ENCODE results near the gene SLC1A3.
A peak's percentile ranks its signal among the peaks of the same experiment; 100 is the strongest.

The SLC1A3 gene

DNA sequence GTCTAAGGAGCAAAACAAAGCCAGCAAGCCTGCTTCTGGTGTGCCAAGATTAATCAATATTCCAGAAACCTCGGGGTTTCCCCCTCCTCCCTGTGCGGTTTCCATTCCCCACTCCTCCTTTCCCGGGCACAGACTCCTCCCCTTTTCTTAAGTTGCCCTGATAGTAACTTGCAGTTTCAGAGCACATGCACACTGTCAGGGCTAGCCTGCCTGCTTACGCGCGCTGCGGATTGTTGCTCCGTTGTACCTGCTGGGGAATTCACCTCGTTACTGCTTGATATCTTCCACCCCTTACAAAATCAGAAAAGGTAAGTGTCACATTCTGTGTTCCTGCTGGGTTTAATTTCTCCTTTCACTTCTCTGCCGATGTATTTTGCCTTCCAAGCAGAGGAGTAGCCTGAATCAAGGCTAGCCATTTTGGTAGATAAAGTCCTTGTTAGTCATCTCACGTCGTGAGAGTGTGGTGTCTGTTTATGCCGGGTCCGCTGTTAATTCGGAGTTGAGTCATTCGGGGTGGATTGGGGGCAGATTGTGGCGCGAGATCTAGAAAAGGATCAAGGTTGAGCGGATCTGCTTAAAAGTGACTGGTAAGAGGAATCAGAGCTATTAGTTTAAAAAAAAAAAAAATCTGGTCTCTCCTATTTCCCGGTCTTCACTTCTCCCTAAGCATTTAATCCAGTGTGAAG lies at the start of gene SLC1A3:
Gene SLC1A3, plus strand, starts transcription at position 179 of the 686 bp plus-strand sequence. CDS start 1,818 bp downstream, outside the sequence.
- peak within 1 kb of the TSS; percentile 83 to 89 (median 87) for H3K4me3 Mint-ChIP-seq
- H3K4me1 Mint-ChIP-seq: peaks cover 26% of the 10 kb centered on the region
- peaks cover 10% of the 10 kb centered on the region for H3K27me3 Mint-ChIP-seq (ENCODE audit: low read depth)
- H3K9me3 Mint-ChIP-seq: no peaks in the 10 kb centered on the region
- H3K27ac Mint-ChIP-seq: peak within 1 kb of the TSS; percentile 34 to 80 (median 52)
- TF ChIP-seq, protein P1, sequence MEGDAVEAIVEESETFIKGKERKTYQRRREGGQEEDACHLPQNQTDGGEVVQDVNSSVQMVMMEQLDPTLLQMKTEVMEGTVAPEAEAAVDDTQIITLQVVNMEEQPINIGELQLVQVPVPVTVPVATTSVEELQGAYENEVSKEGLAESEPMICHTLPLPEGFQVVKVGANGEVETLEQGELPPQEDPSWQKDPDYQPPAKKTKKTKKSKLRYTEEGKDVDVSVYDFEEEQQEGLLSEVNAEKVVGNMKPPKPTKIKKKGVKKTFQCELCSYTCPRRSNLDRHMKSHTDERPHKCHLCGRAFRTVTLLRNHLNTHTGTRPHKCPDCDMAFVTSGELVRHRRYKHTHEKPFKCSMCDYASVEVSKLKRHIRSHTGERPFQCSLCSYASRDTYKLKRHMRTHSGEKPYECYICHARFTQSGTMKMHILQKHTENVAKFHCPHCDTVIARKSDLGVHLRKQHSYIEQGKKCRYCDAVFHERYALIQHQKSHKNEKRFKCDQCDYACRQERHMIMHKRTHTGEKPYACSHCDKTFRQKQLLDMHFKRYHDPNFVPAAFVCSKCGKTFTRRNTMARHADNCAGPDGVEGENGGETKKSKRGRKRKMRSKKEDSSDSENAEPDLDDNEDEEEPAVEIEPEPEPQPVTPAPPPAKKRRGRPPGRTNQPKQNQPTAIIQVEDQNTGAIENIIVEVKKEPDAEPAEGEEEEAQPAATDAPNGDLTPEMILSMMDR (IDR thresholded peaks at IDR 0.05; ENCODE audit: unreplicated experiment in 3 of 3): no peak
- peaks cover 5% of the 10 kb centered on the region for H3K36me3 Mint-ChIP-seq (ENCODE audit: low read depth)

DNA sequence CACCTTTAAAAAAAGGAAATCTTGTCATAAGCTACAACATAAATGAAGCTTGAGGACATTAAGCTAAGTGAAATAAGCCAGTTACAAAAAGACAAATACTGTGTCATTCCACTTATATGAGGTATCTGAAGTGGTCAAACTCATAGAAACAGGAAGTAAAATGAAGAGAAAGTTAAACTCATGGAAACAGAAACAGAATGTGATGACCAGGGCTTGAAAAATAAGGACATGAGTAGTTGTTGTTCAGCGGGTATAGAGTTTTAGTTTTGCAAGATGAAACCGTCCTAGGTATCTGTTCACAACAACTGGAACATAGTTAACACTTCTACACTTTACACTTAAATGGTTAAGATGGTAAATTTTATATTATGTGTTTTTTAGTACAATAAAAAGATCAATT lies 47.8 kb upstream of the SLC1A3 start:
- no peak overlapping the region for H3K4me3 Mint-ChIP-seq
- H3K27ac Mint-ChIP-seq: no peak overlapping the region
- H3K36me3 Mint-ChIP-seq (ENCODE audit: low read depth): no peaks in the 10 kb centered on the region
- H3K27me3 Mint-ChIP-seq (ENCODE audit: low read depth): no peaks in the 10 kb centered on the region
- no peaks in the 10 kb centered on the region for H3K4me1 Mint-ChIP-seq
- peaks cover 10% of the 10 kb centered on the region for H3K9me3 Mint-ChIP-seq
- TF ChIP-seq, protein P1 (IDR thresholded peaks at IDR 0.05; ENCODE audit: unreplicated experiment in 3 of 3): no peak

DNA sequence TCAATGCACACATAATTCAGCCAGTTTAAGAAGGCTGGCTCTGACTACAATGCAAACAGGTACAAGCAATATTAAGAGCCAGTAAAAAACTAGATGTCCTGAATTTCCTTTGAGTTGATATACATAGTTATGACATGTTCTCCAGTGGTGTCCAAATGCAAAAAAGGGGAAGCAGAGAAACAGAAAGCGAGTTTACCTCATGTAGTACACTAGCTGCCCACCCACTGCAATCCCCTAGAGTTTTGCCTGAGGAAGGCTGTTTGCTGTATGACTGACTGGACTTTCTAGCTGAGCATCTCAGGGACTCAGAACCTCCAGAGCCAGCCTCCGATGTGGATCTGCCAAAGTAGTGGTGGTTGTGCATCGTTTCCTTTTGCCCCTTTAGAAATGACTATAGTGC lies 44.8 kb upstream of the SLC1A3 start:
- TF ChIP-seq, protein P1 (IDR thresholded peaks at IDR 0.05; ENCODE audit: unreplicated experiment in 3 of 3): no peak
- no peak overlapping the region for H3K4me3 Mint-ChIP-seq
- H3K4me1 Mint-ChIP-seq: no peaks in the 10 kb centered on the region
- H3K27ac Mint-ChIP-seq: no peak overlapping the region
- no peaks in the 10 kb centered on the region for H3K36me3 Mint-ChIP-seq (ENCODE audit: low read depth)
- H3K9me3 Mint-ChIP-seq: peaks cover 4% of the 10 kb centered on the region
- no peaks in the 10 kb centered on the region for H3K27me3 Mint-ChIP-seq (ENCODE audit: low read depth)

DNA sequence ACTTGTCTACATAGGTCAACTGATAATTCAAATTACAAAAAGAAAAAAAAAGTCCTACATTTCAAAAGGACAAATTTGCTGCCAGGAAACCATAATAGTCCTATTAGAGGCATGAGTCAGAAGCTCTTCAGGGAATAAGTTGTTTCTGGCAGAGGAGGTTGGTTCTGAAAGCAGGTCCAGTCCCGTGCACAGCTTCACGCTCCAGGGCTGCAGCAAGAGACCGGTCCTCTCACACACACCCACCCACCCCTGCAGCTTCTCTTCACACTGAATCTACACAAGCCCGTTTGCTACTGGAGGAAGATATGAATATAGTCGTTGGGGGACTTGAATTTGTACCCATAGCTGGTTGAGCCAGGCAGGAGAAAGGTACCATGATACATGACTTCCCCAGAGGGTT lies 36.9 kb upstream of the SLC1A3 start:
- H3K4me1 Mint-ChIP-seq: peaks cover 5% of the 10 kb centered on the region
- H3K4me3 Mint-ChIP-seq: no peak overlapping the region
- no peaks in the 10 kb centered on the region for H3K9me3 Mint-ChIP-seq
- H3K27ac Mint-ChIP-seq: peak overlapping the region in 1 of 3 experiments; percentile 72
- TF ChIP-seq, protein P1 (IDR thresholded peaks at IDR 0.05; ENCODE audit: unreplicated experiment in 3 of 3): no peak
- H3K27me3 Mint-ChIP-seq (ENCODE audit: low read depth): no peaks in the 10 kb centered on the region
- H3K36me3 Mint-ChIP-seq (ENCODE audit: low read depth): no peaks in the 10 kb centered on the region

DNA sequence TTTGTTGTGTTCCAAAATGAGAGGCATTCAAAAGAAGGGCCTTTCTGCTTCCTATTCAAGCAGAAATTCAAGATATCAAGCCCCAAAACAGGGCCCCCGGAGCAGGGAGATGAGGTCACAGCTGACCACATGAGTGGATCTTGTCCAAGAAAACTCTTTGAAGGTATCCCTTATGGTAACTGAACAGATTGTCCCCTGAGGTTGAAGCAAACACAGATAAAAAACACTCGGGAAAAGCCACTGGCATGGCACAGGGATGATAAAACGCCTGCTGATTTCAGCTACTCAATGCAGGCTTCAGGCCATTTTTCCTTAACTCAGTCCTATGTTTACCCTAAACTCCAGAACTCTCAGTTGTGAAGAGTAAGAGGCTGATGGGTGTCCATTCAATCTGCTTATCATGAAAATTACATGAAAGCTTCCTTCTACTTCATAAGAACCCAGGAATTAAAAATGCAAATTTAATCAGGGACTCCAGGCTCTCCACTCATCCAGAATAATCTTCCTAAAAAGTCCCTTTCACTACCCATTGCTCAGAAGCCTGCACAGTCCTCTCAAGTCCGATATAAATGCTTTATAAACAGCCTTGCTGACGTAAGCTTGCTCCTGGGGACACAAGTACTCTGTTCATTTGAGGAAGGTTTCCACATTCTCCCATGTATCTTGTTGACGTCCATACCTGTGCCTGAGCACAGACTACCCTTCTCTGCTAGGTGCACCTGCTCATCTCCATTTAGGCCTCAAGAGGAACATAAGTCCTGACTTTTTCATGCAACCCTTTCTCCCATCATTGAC lies 35.9 kb upstream of the SLC1A3 start:
- Mint-ChIP-seq H3K4me3 (no peak overlapping the region), H3K9me3 (no peaks in the 10 kb centered on the region), H3K36me3 (ENCODE audit: low read depth) (no peaks in the 10 kb centered on the region), H3K27me3 (ENCODE audit: low read depth) (no peaks in the 10 kb centered on the region), H3K4me1 (peaks cover 9% of the 10 kb centered on the region), H3K27ac (peak overlapping the region in 1 of 3 experiments; percentile 78)
- TF ChIP-seq, protein P1 (IDR thresholded peaks at IDR 0.05; ENCODE audit: unreplicated experiment in 3 of 3): no peak
